Measurements from ENCODE around the gene SYPL2. TPM values are rescaled to one million over a fixed set of nuclear protein-coding genes. Genes with fewer than 3 reads are reported as not detected.

SYPL2 gene
- total RNA-seq, 1 experiment from 2014 or later, result 2.5 TPM

DNA sequence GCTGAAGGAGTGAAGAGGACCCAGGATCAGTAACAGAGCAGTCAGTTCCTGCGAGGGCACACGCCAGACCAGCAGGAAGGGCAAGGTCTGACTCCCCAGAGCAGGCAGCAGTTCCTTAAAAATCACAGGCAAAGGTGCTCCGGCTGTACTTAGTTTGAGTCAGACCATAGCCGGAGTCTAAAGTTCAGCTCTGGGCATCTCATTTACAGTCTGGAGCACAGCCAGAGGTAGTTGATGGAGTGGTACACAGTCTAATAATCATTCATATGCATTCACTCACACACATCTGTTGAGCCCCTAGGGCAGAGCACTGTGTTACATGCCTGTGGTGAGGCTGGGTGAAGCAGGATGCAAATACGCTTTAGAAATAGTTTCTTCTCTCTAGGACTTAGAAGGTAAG, 50.5 kb downstream of the SYPL2 start:
- Histone ChIP-seq H3K23me2 (ENCODE audit: insufficient read length, low read depth, low read length, poor library complexity, severe bottlenecking) (no peaks in the 10 kb centered on the region), H3K9ac (ENCODE audit: extremely low read depth, insufficient read length, low read length) (no peak overlapping the region), H4K5ac (ENCODE audit: insufficient read length, low read depth, low read length) (no peak overlapping the region), H3K79me2 (ENCODE audit: insufficient read depth, low read length) (no peaks in the 10 kb centered on the region), H3K27me3 (ENCODE audit: insufficient read depth, low read length) (no peaks in the 10 kb centered on the region), H2BK15ac (ENCODE audit: low read depth, low read length) (no peak overlapping the region), H3K4ac (ENCODE audit: low read depth, low read length) (no peak overlapping the region), H4K20me1 (ENCODE audit: control insufficient read depth, insufficient read depth, insufficient read length) (no peaks in the 10 kb centered on the region), H3K9me3 (ENCODE audit: control insufficient read depth, low read depth, low read length) (no peaks in the 10 kb centered on the region), H3K56ac (ENCODE audit: insufficient read length, low read depth, low read length) (no peak overlapping the region), H2BK20ac (ENCODE audit: low read depth, low read length, poor library complexity, severe bottlenecking) (no peak overlapping the region), H3K79me1 (ENCODE audit: insufficient read depth, low read depth, low read length, poor library complexity, severe bottlenecking) (no peaks in the 10 kb centered on the region), H3T11ph (ENCODE audit: low read length) (no peak overlapping the region), H2BK120ac (ENCODE audit: low read depth, low read length, poor library complexity, severe bottlenecking) (no peak overlapping the region), H3K27ac (ENCODE audit: insufficient read length, low read depth, low read length) (no peak overlapping the region), H2BK5ac (ENCODE audit: insufficient read length, low read length) (no peak overlapping the region), H3K23ac (ENCODE audit: insufficient read length, low read depth, low read length) (no peak overlapping the region), H2AK5ac (ENCODE audit: insufficient read length, low read length) (no peak overlapping the region), H3K14ac (ENCODE audit: insufficient read depth, low read length) (no peak overlapping the region), H4K91ac (ENCODE audit: insufficient read length, low read depth, low read length) (no peak overlapping the region), H2AFZ (ENCODE audit: low read length) (no peak overlapping the region), H3K4me1 (ENCODE audit: insufficient read depth, low read length) (no peaks in the 10 kb centered on the region), H4K8ac (replicated peaks; ENCODE audit: insufficient read length, low read depth, low read length) (no peak overlapping the region), H2BK12ac (ENCODE audit: insufficient read length, low read depth, low read length) (no peak overlapping the region), H3K4me2 (ENCODE audit: insufficient read depth, insufficient read length, low read length) (no peak overlapping the region), H3K18ac (ENCODE audit: insufficient read length, low read depth, low read length) (no peak overlapping the region)
- H3K4me1 Mint-ChIP-seq, result peaks cover 0 to 3% of the 10 kb centered on the region in 2 experiments; a peak in 1 of 4 replicates
- no peak for DNase-seq
- H3K36me3 Mint-ChIP-seq (ENCODE audit: insufficient read depth in 1 of 3, low read depth in 3 of 3), result no peaks in the 10 kb centered on the region
- no CpG with 5 or more reads among the region's 5 CpGs for whole genome bisulfite sequencing (ENCODE audit: extremely low coverage, insufficient read length, low lambda C conversion rate)
- H3K27ac Mint-ChIP-seq, result no peak overlapping the region
- H3K9me3 Mint-ChIP-seq, result no peaks in the 10 kb centered on the region
- TF ChIP-seq, protein P1, sequence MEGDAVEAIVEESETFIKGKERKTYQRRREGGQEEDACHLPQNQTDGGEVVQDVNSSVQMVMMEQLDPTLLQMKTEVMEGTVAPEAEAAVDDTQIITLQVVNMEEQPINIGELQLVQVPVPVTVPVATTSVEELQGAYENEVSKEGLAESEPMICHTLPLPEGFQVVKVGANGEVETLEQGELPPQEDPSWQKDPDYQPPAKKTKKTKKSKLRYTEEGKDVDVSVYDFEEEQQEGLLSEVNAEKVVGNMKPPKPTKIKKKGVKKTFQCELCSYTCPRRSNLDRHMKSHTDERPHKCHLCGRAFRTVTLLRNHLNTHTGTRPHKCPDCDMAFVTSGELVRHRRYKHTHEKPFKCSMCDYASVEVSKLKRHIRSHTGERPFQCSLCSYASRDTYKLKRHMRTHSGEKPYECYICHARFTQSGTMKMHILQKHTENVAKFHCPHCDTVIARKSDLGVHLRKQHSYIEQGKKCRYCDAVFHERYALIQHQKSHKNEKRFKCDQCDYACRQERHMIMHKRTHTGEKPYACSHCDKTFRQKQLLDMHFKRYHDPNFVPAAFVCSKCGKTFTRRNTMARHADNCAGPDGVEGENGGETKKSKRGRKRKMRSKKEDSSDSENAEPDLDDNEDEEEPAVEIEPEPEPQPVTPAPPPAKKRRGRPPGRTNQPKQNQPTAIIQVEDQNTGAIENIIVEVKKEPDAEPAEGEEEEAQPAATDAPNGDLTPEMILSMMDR (conservative IDR thresholded peaks at IDR 0.05), result no peak
- peaks cover 29% of the 10 kb centered on the region for H3K27me3 Mint-ChIP-seq (ENCODE audit: low read depth)
- H3K4me3 Mint-ChIP-seq, result no peak overlapping the region
